IPS DF 6.9 (cell line): ENCODE data around the gene PDRG1.

Experiments used
- DNase-seq: peaks from one replicate; pipeline ENCODE4 v3.0.0-alpha.2; 2013; ENCODE audit warnings: low read depth, low spot score
- H3K27ac ChIP-seq: one replicate; pipeline ENCODE4 v1.5.1; 2013; ENCODE audit warnings: low read length, control low read depth
- H3K27me3 ChIP-seq: 2 replicates; pipeline ENCODE4 v1.6.1; 2013; ENCODE audit warnings: mild to moderate bottlenecking, low read length; ENCODE audit not compliant: control insufficient read depth, insufficient read depth
- H3K36me3 ChIP-seq: 2 replicates; pipeline ENCODE4 v1.6.1; 2013; ENCODE audit warnings: low read length; ENCODE audit not compliant: control insufficient read depth, insufficient read depth
- H3K4me1 ChIP-seq: 2 replicates; pipeline ENCODE4 v1.6.1; 2013; ENCODE audit warnings: low read length; ENCODE audit not compliant: control insufficient read depth, insufficient read depth
- H3K4me3 ChIP-seq: 2 replicates; pipeline ENCODE4 v1.5.1; 2013; ENCODE audit warnings: mild to moderate bottlenecking, low read length
- H3K9me3 ChIP-seq: 2 replicates; pipeline ENCODE4 v1.6.1; 2013; ENCODE audit warnings: low read length, inconsistent platforms; ENCODE audit not compliant: control insufficient read depth, insufficient read depth
- WGBS: extraction: QIAGEN DNeasy Blood & Tissue Kit; methylation state at CpG from one replicate; pipeline ENCODE4 v1.1.7; 2013; ENCODE audit warnings: mixed read lengths, missing lambda C conversion rate; ENCODE audit not compliant: insufficient read length, insufficient coverage; 5-methylcytosine and 5-hydroxymethylcytosine counted together

PDRG1 gene

GRCh38 chr20:31951530-31952453 is at the start of gene PDRG1:
Gene PDRG1, minus strand, starts transcription at chr20:31952046. Its CDS starts 85 bp downstream, at chr20:31951961.
- peak; percentile 91 for DNase-seq
- Histone ChIP-seq H3K27ac (no peak within 1 kb of the TSS), H3K9me3 (peaks cover 3% of the 10 kb centered on the region; the same call in 1 of the 2 replicates), H3K27me3 (no peaks in the 10 kb centered on the region), H3K36me3 (peaks cover 3% of the 10 kb centered on the region; the same call in 1 of the 2 replicates), H3K4me1 (no peaks in the 10 kb centered on the region), H3K4me3 (peak within 1 kb of the TSS; percentile 77)
- WGBS, result no CpG with 5 or more reads among the region's 63 CpGs

GRCh38 chr20:31998246-31998645 is 46.4 kb upstream of the PDRG1 start:
- Histone ChIP-seq H3K36me3 (no peaks in the 10 kb centered on the region), H3K4me3 (no peak overlapping the region), H3K9me3 (no peaks in the 10 kb centered on the region), H3K27ac (no peak overlapping the region), H3K4me1 (no peaks in the 10 kb centered on the region; the same call in 1 of the 2 replicates), H3K27me3 (peaks cover 7% of the 10 kb centered on the region; the same call in 1 of the 2 replicates)
- WGBS, result no CpG with 5 or more reads among the region's 2 CpGs
- no peak for DNase-seq

- peaks cover 7% of the 10 kb centered on the region; the same call in 1 of the 2 replicates for H3K27me3 ChIP-seq
Measured at GRCh38 chr20:31996996-31997395, 45.1 kb upstream of the PDRG1 start.

GRCh38 chr20:31992086-31992485 is 40.2 kb upstream of the PDRG1 start:
- no peaks in the 10 kb centered on the region for H3K36me3 ChIP-seq
- no peak for DNase-seq
- H3K4me1 ChIP-seq, result no peaks in the 10 kb centered on the region; the same call in 1 of the 2 replicates
- no peaks in the 10 kb centered on the region for H3K9me3 ChIP-seq
- peaks cover 7% of the 10 kb centered on the region; the same call in 1 of the 2 replicates for H3K27me3 ChIP-seq
- H3K4me3 ChIP-seq, result no peak overlapping the region
- no CpG with 5 or more reads among the region's 2 CpGs for WGBS
- no peak overlapping the region for H3K27ac ChIP-seq

More at GRCh38 chr20:31996996-31997395, 45.1 kb upstream of the PDRG1 start:
- no peak overlapping the region for H3K27ac ChIP-seq
- no peak overlapping the region for H3K4me3 ChIP-seq
- no peaks in the 10 kb centered on the region for H3K9me3 ChIP-seq
- no CpG with 5 or more reads among the region's 18 CpGs for WGBS
- H3K36me3 ChIP-seq, result no peaks in the 10 kb centered on the region
- no peak for DNase-seq
- H3K4me1 ChIP-seq, result no peaks in the 10 kb centered on the region; the same call in 1 of the 2 replicates

GRCh38 chr20:31991339-31991705 is 39.5 kb upstream of the PDRG1 start:
- H3K4me3 ChIP-seq, result no peak overlapping the region
- peaks cover 7% of the 10 kb centered on the region; the same call in 1 of the 2 replicates for H3K27me3 ChIP-seq
- no peak overlapping the region for H3K27ac ChIP-seq
- WGBS, result no CpG with 5 or more reads among the region's 1 CpG
- H3K9me3 ChIP-seq, result no peaks in the 10 kb centered on the region
- H3K4me1 ChIP-seq, result no peaks in the 10 kb centered on the region; the same call in 1 of the 2 replicates
- H3K36me3 ChIP-seq, result no peaks in the 10 kb centered on the region
- DNase-seq, result no peak

GRCh38 chr20:31990641-31991338 is 38.9 kb upstream of the PDRG1 start:
- Histone ChIP-seq H3K36me3 (no peaks in the 10 kb centered on the region), H3K27ac (no peak overlapping the region), H3K4me3 (no peak overlapping the region), H3K9me3 (no peaks in the 10 kb centered on the region), H3K4me1 (no peaks in the 10 kb centered on the region; the same call in 1 of the 2 replicates), H3K27me3 (peaks cover 7% of the 10 kb centered on the region; the same call in 1 of the 2 replicates)
- no CpG with 5 or more reads among the region's 6 CpGs for WGBS
- no peak for DNase-seq

GRCh38 chr20:31989030-31989645 is 37.3 kb upstream of the PDRG1 start:
- no CpG with 5 or more reads among the region's 8 CpGs for WGBS
- Histone ChIP-seq H3K9me3 (no peaks in the 10 kb centered on the region), H3K27me3 (peaks cover under 1% of the 10 kb centered on the region; the same call in 1 of the 2 replicates), H3K4me3 (no peak overlapping the region), H3K27ac (no peak overlapping the region), H3K4me1 (no peaks in the 10 kb centered on the region), H3K36me3 (no peaks in the 10 kb centered on the region)
- no peak for DNase-seq

- Histone ChIP-seq H3K9me3 (no peaks in the 10 kb centered on the region), H3K4me1 (no peaks in the 10 kb centered on the region), H3K4me3 (no peak overlapping the region), H3K27ac (no peak overlapping the region), H3K36me3 (no peaks in the 10 kb centered on the region), H3K27me3 (no peaks in the 10 kb centered on the region; the same call in 1 of the 2 replicates)
- WGBS, result no CpG with 5 or more reads among the region's 5 CpGs
- DNase-seq, result no peak
Measured at GRCh38 chr20:31988430-31989015, 36.7 kb upstream of the PDRG1 start.

GRCh38 chr20:31987744-31988143 is 35.9 kb upstream of the PDRG1 start:
- no peak for DNase-seq
- Histone ChIP-seq H3K9me3 (no peaks in the 10 kb centered on the region), H3K36me3 (no peaks in the 10 kb centered on the region), H3K27ac (no peak overlapping the region), H3K27me3 (no peaks in the 10 kb centered on the region), H3K4me1 (no peaks in the 10 kb centered on the region), H3K4me3 (no peak overlapping the region)
- WGBS, result no CpG with 5 or more reads among the region's 1 CpG
